ENCODE measurements around the gene ANKRD9. TPM values are rescaled to one million over a fixed set of nuclear protein-coding genes. Genes with fewer than 3 reads are reported as not detected.
"Not testable (repeated sequence)": the region's sequence is repeated elsewhere in the genome, so short reads cannot be mapped to it uniquely, and the experiment has no call there.

Gene ANKRD9
- total RNA-seq, 1 experiment from 2014 or later: 38.9 TPM

- DNase-seq (ENCODE audit: low read depth): no peak
These were observed 29.3 kb upstream of the ANKRD9 start for GRCh38 chr14:102538602-102539543.

GRCh38 chr14:102537981-102538601 lies 28.5 kb upstream of the ANKRD9 start:
- DNase-seq (ENCODE audit: low read depth): no peak

- DNase-seq (ENCODE audit: low read depth): no peak
These were observed 22.7 kb upstream of the ANKRD9 start for GRCh38 chr14:102532204-102532658.

- DNase-seq (ENCODE audit: low read depth): no peak
These were observed 21.4 kb upstream of the ANKRD9 start for GRCh38 chr14:102530828-102531478.

- no peak for DNase-seq (ENCODE audit: low read depth)
These were observed 19.0 kb upstream of the ANKRD9 start for GRCh38 chr14:102528431-102529170.

- no peak for DNase-seq (ENCODE audit: low read depth)
These were observed 16.4 kb upstream of the ANKRD9 start for GRCh38 chr14:102525929-102526497.

- peak; percentile 56 for DNase-seq (ENCODE audit: low read depth)
These were observed 15.8 kb upstream of the ANKRD9 start for GRCh38 chr14:102525219-102525928.

- peak; percentile 98 for DNase-seq (ENCODE audit: low read depth)
These were observed 15.1 kb upstream of the ANKRD9 start for GRCh38 chr14:102524451-102525218.

GRCh38 chr14:102523569-102524450 lies 14.2 kb upstream of the ANKRD9 start:
- no peak for DNase-seq (ENCODE audit: low read depth)

GRCh38 chr14:102523200-102523568 lies 13.6 kb upstream of the ANKRD9 start:
- no peak for DNase-seq (ENCODE audit: low read depth)

GRCh38 chr14:102519709-102520108 lies 10.1 kb upstream of the ANKRD9 start:
- not testable (repeated sequence) for DNase-seq (ENCODE audit: low read depth)

- no peak for DNase-seq (ENCODE audit: low read depth)
These were observed 8.6 kb upstream of the ANKRD9 start for GRCh38 chr14:102518063-102518648.

GRCh38 chr14:102517392-102518062 lies 8.0 kb upstream of the ANKRD9 start:
- no peak for DNase-seq (ENCODE audit: low read depth)

- peak; percentile 17 for DNase-seq (ENCODE audit: low read depth)
These were observed 7.2 kb upstream of the ANKRD9 start for GRCh38 chr14:102516531-102517391.

GRCh38 chr14:102514987-102515733 lies 5.6 kb upstream of the ANKRD9 start:
- no peak for DNase-seq (ENCODE audit: low read depth)

Measured in LHCN-M2 (cell line).